ENCODE data around the gene TMEM131.

TMEM131 gene

DNA sequence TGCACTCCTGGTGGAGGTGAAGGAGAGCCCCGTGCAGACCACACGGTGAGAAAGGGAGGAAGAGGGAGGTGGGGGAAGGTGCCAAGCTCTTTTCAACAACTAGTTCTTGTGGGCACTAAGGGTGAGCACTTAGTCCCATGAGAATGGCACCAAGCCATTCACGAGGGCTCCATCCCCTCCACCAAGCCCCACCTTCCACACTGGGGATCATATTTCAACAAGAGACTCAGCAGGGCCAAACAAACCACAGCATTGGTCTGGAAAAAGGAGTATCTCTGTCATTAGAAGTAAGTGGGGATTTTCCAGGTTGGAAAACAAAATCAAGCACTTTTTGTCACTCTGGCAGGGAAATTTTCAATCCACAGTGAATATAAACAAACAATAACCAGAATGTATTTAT is 244.0 kb downstream of the TMEM131 start:
- Histone ChIP-seq H3K4me1 (no peaks in the 10 kb centered on the region), H3K36me3 (peaks cover 19 to 40% (median 33%) of the 10 kb centered on the region in 3 donors), H3K27me3 (no peaks in the 10 kb centered on the region), H3K27ac (no peak overlapping the region), H3K9me3 (no peaks in the 10 kb centered on the region), H3K4me3 (no peak overlapping the region)
- DNase-seq = no peak
- intact Hi-C loops (cut with DNase I; ENCODE audit: low total_unique reads) = no loop called here
- no peak for TF ChIP-seq CTCF (IDR thresholded peaks at IDR 0.05)

DNA sequence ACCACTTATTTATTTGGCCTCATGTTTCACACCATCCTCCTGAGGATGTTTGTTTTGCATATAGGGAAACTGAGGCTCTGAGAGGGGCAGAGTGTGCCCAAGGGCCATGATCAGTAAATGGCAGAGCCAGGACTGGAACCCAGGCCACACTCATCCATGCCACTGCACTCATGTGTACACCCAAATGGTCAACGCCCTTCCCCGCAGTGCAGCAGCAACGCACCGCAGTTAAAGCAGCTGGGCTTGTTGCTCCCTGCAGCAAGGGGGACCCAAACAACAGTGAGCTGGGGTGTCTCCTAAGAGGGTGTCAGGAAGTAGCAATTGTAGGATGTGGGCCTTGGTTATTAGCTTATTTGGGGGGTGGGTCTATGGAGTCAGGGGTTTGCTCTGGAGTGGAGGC is 245.7 kb downstream of the TMEM131 start:
- Histone ChIP-seq H3K9me3 (no peaks in the 10 kb centered on the region), H3K4me1 (no peaks in the 10 kb centered on the region), H3K4me3 (no peak overlapping the region), H3K27ac (no peak overlapping the region), H3K27me3 (no peaks in the 10 kb centered on the region), H3K36me3 (peaks cover 8 to 24% (median 16%) of the 10 kb centered on the region in 3 donors)
- no peak for DNase-seq
- intact Hi-C loops (cut with DNase I; ENCODE audit: low total_unique reads) = no loop called here
- no peak for TF ChIP-seq CTCF (IDR thresholded peaks at IDR 0.05)

GRCh38 chr2:97749581-97749980 is 246.2 kb downstream of the TMEM131 start:
- H3K4me1 ChIP-seq = no peaks in the 10 kb centered on the region
- no peaks in the 10 kb centered on the region for H3K27me3 ChIP-seq
- no peak overlapping the region for H3K27ac ChIP-seq
- H3K9me3 ChIP-seq = no peaks in the 10 kb centered on the region
- intact Hi-C loops (cut with DNase I; ENCODE audit: low total_unique reads) = no loop called here
- no peak for DNase-seq
- no peak overlapping the region for H3K4me3 ChIP-seq
- peaks cover 8 to 21% (median 11%) of the 10 kb centered on the region in 3 donors for H3K36me3 ChIP-seq
- TF ChIP-seq CTCF (IDR thresholded peaks at IDR 0.05) = no peak

DNA sequence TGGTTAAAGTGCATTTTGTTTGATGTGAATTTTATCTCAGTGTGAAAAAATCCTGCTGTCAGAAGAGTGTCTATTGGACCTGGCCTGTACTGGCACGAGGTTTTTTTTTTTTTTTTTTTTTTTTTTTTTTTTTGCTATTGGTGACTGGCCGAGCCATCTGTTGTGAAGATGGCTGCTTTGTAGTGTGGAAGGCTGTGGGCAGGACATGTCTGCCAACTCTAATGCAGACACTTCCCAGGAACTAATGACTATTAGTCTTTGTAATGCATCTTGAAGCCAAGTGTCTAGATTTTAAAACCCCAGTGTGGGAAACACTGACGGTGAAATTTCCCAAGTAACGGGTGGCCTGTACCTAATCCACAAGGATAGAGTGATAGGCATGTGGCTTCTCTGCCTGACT is 248.0 kb downstream of the TMEM131 start:
- H3K9me3 ChIP-seq = no peaks in the 10 kb centered on the region
- H3K4me1 ChIP-seq = no peaks in the 10 kb centered on the region
- H3K27ac ChIP-seq = no peak overlapping the region
- no peak overlapping the region for H3K4me3 ChIP-seq
- no peak for DNase-seq
- H3K27me3 ChIP-seq = no peaks in the 10 kb centered on the region
- intact Hi-C loops (cut with DNase I; ENCODE audit: low total_unique reads) = no loop called here
- peaks cover 10 to 20% (median 17%) of the 10 kb centered on the region in 3 donors for H3K36me3 ChIP-seq
- TF ChIP-seq CTCF (IDR thresholded peaks at IDR 0.05) = no peak

DNA sequence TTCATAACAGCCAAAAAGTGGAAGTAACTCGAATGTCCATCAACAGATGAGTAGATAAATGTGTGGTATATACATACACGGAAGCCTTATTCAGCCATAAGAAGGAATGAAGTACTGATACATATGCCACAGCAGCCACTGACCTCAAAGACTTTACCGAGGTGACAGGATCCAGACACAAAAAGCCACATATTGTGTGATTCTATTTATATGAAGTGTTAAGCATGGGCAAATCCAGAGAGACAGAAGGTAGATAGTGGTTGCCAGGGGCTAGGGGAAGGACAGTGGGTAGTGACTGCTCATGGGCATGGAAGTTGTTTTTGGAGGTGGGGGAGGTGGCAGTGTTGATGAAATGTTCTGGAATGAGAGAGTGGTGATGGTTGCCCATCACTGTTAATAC is 248.5 kb downstream of the TMEM131 start:
- H3K36me3 ChIP-seq = peaks cover 10 to 19% (median 17%) of the 10 kb centered on the region in 3 donors
- TF ChIP-seq CTCF (IDR thresholded peaks at IDR 0.05) = no peak
- no peak overlapping the region for H3K4me3 ChIP-seq
- no peaks in the 10 kb centered on the region for H3K4me1 ChIP-seq
- H3K9me3 ChIP-seq = no peaks in the 10 kb centered on the region
- H3K27me3 ChIP-seq = no peaks in the 10 kb centered on the region
- DNase-seq = no peak
- no peak overlapping the region for H3K27ac ChIP-seq
- intact Hi-C loops (cut with DNase I; ENCODE audit: low total_unique reads) = no loop called here

All from tibial artery (tissue), 4 donors.